Measurements from ENCODE around the gene STK24.

The STK24 gene

DNA sequence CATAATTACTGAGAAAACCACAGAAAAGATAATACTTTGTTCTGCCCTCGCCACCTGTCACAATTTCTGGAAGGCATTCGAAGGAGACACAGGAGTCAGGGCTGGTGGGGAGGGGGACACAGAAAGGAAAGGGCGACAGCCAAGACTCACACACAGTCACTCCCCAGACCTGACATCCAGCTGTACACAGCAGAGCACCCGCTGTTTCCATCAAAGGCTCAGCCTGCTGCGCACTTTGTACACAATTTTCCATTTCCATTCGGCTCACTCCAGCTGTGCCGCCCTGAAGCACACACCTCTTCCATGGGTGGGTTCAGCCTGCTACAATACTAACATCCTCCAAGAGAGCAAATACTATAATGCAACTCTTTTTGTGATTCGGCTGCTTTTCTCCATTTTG is 38.0 kb downstream of the STK24 start:
- H3K36me3 ChIP-seq: peaks cover 10% of the 10 kb centered on the region
- no peaks in the 10 kb centered on the region for H3K9me3 ChIP-seq
- H3K4me3 ChIP-seq (ENCODE audit: low read depth in 1 of 2, low read length in 1 of 2): no peak overlapping the region
- TF ChIP-seq, protein P1, sequence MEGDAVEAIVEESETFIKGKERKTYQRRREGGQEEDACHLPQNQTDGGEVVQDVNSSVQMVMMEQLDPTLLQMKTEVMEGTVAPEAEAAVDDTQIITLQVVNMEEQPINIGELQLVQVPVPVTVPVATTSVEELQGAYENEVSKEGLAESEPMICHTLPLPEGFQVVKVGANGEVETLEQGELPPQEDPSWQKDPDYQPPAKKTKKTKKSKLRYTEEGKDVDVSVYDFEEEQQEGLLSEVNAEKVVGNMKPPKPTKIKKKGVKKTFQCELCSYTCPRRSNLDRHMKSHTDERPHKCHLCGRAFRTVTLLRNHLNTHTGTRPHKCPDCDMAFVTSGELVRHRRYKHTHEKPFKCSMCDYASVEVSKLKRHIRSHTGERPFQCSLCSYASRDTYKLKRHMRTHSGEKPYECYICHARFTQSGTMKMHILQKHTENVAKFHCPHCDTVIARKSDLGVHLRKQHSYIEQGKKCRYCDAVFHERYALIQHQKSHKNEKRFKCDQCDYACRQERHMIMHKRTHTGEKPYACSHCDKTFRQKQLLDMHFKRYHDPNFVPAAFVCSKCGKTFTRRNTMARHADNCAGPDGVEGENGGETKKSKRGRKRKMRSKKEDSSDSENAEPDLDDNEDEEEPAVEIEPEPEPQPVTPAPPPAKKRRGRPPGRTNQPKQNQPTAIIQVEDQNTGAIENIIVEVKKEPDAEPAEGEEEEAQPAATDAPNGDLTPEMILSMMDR (IDR thresholded peaks at IDR 0.05): no peak
- H3K27ac ChIP-seq: no peak overlapping the region
- peaks cover 36 to 49% of the 10 kb centered on the region in 2 experiments for H3K4me1 ChIP-seq (ENCODE audit: control insufficient read depth in 1 of 2, insufficient read depth in 1 of 2, low read depth in 1 of 2, low read length in 1 of 2)
- no peaks in the 10 kb centered on the region for H3K27me3 ChIP-seq

GRCh38 chr13:98537740-98538139 is 39.2 kb downstream of the STK24 start:
- Histone ChIP-seq H3K4me3 (ENCODE audit: low read depth in 1 of 2, low read length in 1 of 2) (no peak overlapping the region), H3K27me3 (no peaks in the 10 kb centered on the region), H3K9me3 (no peaks in the 10 kb centered on the region), H3K36me3 (peaks cover 10% of the 10 kb centered on the region), H3K27ac (no peak overlapping the region), H3K4me1 (ENCODE audit: control insufficient read depth in 1 of 2, insufficient read depth in 1 of 2, low read depth in 1 of 2, low read length in 1 of 2) (peaks cover 26 to 39% of the 10 kb centered on the region in 2 experiments)
- TF ChIP-seq, protein P1 (IDR thresholded peaks at IDR 0.05): no peak

- H3K27me3 ChIP-seq: no peaks in the 10 kb centered on the region
- H3K27ac ChIP-seq: no peak overlapping the region
- H3K9me3 ChIP-seq: no peaks in the 10 kb centered on the region
- TF ChIP-seq, protein P1 (IDR thresholded peaks at IDR 0.05): no peak
- H3K4me1 ChIP-seq (ENCODE audit: control insufficient read depth in 1 of 2, insufficient read depth in 1 of 2, low read depth in 1 of 2, low read length in 1 of 2): peaks cover 21 to 34% of the 10 kb centered on the region in 2 experiments
- H3K4me3 ChIP-seq (ENCODE audit: low read depth in 1 of 2, low read length in 1 of 2): no peak overlapping the region
- H3K36me3 ChIP-seq: peaks cover 10% of the 10 kb centered on the region
Observed at GRCh38 chr13:98537306-98537705, 39.6 kb downstream of the STK24 start.

GRCh38 chr13:98536729-98537128 is 40.2 kb downstream of the STK24 start:
- H3K36me3 ChIP-seq: peaks cover 10% of the 10 kb centered on the region

DNA sequence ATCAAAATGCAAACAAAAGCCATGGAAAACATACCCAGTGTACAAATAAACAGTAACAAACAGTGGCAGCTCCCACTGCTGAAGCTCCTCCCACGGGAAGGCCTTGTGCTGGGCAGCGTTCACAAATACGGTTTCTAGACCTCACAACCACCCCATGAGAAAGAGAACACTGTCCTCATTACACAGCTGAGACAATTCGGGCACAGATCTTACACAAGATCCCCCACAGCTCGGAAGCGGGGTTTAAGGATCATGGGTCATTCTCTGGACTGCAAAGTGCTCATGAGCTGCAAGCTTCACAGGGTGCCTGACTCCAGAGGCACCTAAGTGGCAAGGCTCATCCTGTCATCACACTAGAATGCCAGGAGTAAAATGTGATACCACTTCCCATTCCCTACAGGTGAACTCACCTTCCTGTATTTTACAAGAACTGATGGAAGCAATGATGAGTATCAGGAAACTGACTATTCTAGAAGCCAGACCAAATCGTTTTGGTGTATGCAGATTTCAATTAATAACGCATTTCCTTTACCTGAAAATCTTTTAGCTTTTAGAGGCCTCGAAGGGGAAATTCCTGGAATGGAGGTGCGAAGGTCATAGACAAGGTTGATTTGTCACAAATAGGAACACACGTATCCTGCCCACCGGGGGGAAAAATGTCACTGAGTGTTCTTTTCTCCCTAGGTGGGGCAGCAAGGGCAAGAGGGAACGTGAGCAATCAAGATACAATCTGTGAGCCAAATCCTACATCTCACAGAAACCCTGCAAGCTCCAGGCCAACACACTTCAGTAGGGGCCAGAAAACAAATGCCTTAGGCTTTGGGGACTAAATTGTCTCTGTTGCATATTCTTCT is 41.2 kb downstream of the STK24 start:
- Histone ChIP-seq H3K36me3 (peaks cover 10% of the 10 kb centered on the region), H3K27ac (no peak overlapping the region), H3K4me3 (ENCODE audit: low read depth in 1 of 2, low read length in 1 of 2) (no peak overlapping the region), H3K4me1 (ENCODE audit: control insufficient read depth in 1 of 2, insufficient read depth in 1 of 2, low read depth in 1 of 2, low read length in 1 of 2) (peaks cover 6 to 19% of the 10 kb centered on the region in 2 experiments), H3K27me3 (no peaks in the 10 kb centered on the region), H3K9me3 (no peaks in the 10 kb centered on the region)
- TF ChIP-seq, protein P1 (IDR thresholded peaks at IDR 0.05): no peak

More at GRCh38 chr13:98536729-98537128, 40.2 kb downstream of the STK24 start:
- Histone ChIP-seq H3K27me3 (no peaks in the 10 kb centered on the region), H3K27ac (no peak overlapping the region), H3K4me1 (ENCODE audit: control insufficient read depth in 1 of 2, insufficient read depth in 1 of 2, low read depth in 1 of 2, low read length in 1 of 2) (peaks cover 16 to 29% of the 10 kb centered on the region in 2 experiments), H3K4me3 (ENCODE audit: low read depth in 1 of 2, low read length in 1 of 2) (no peak overlapping the region), H3K9me3 (no peaks in the 10 kb centered on the region)
- TF ChIP-seq, protein P1 (IDR thresholded peaks at IDR 0.05): no peak
